ENCODE measurements around the gene ZKSCAN2. TPM values are rescaled to one million over a fixed set of nuclear protein-coding genes. Genes with fewer than 3 reads are reported as not detected.

ZKSCAN2 gene
- total and polyA plus RNA-seq, 8 donors = 0.45 to 5.3 (median 0.92) TPM; not detected in 1

DNA sequence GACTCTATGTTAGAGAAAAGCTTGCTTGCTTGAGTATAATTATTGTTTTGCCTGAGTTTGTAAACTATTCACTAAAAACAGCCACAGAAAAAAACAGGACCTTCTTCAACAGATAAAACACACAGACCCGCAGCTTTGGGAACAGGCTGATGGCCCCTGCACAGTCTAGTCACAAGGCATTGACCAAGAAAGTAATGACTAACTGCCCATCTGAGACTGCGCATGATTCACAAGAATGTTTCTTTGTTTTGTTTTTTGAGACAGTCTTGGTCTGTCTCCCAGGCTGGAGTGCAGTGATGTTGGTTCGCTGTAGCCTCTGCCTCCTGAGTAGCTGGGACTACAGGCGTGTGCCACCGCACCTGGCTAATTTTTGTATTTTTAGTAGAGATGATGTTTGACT, 2.8 kb upstream of the ZKSCAN2 start:
- Histone ChIP-seq H3K4me1 (peaks cover 11 to 39% (median 32%) of the 10 kb centered on the region in 4 donors), H3K27ac (no peak overlapping the region), H3K4me3 (no peak overlapping the region), H3K36me3 (peaks cover 0 to 16% (median 13%) of the 10 kb centered on the region in 4 donors), H3K27me3 (no peaks in the 10 kb centered on the region), H3K9me3 (no peaks in the 10 kb centered on the region)
- intact Hi-C loops (cut with DNase I; ENCODE audit: low total_unique reads) = no loop called here
- TF ChIP-seq POLR2AphosphoS5 (IDR thresholded peaks at IDR 0.05) (no peak), POLR2A (IDR thresholded peaks at IDR 0.05) (no peak), EP300 (IDR thresholded peaks at IDR 0.05) (no peak)
- TF ChIP-seq, protein P1, sequence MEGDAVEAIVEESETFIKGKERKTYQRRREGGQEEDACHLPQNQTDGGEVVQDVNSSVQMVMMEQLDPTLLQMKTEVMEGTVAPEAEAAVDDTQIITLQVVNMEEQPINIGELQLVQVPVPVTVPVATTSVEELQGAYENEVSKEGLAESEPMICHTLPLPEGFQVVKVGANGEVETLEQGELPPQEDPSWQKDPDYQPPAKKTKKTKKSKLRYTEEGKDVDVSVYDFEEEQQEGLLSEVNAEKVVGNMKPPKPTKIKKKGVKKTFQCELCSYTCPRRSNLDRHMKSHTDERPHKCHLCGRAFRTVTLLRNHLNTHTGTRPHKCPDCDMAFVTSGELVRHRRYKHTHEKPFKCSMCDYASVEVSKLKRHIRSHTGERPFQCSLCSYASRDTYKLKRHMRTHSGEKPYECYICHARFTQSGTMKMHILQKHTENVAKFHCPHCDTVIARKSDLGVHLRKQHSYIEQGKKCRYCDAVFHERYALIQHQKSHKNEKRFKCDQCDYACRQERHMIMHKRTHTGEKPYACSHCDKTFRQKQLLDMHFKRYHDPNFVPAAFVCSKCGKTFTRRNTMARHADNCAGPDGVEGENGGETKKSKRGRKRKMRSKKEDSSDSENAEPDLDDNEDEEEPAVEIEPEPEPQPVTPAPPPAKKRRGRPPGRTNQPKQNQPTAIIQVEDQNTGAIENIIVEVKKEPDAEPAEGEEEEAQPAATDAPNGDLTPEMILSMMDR (IDR thresholded peaks at IDR 0.05) = no peak
- no peak for DNase-seq
- WGBS, 5 donors = 76 to 96% (median 87%) methylated on average over 5 of the region's 5 CpGs

DNA sequence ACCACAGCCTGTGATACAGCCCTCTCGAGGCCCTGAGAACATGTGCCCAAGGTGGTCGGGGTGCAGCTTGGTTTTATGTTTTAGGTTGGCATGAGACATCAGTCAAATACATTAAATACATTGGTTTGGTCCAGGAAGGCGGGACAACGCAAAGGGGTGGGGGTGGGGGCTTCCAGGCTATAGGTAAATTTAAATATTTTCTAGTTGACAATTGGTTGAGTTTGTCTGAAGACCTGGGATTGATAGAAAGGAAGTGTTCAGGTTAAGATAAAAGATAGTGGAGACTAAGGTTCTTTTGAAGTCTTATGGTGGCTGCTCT, 1.2 kb upstream of the ZKSCAN2 start:
- Histone ChIP-seq H3K4me3 (peak overlapping the region; percentile 75 to 84 (median 76)), H3K4me1 (peaks cover 11 to 44% (median 36%) of the 10 kb centered on the region in 4 donors), H3K27me3 (no peaks in the 10 kb centered on the region), H3K36me3 (peaks cover 0 to 26% (median 24%) of the 10 kb centered on the region in 4 donors), H3K27ac (peak overlapping the region in 3 of 5 donors; percentile 95 to 99 (median 96)), H3K9me3 (no peaks in the 10 kb centered on the region)
- TF ChIP-seq, protein P1 (IDR thresholded peaks at IDR 0.05) = no peak
- TF ChIP-seq POLR2AphosphoS5 (IDR thresholded peaks at IDR 0.05) (no peak), POLR2A (IDR thresholded peaks at IDR 0.05) (no peak), EP300 (IDR thresholded peaks at IDR 0.05) (no peak)
- intact Hi-C loops (cut with DNase I; ENCODE audit: low total_unique reads) = no loop called here
- no peak for DNase-seq
- WGBS, 5 donors = 33 to 51% (median 36%) methylated on average over 4 of the region's 4 CpGs

DNA sequence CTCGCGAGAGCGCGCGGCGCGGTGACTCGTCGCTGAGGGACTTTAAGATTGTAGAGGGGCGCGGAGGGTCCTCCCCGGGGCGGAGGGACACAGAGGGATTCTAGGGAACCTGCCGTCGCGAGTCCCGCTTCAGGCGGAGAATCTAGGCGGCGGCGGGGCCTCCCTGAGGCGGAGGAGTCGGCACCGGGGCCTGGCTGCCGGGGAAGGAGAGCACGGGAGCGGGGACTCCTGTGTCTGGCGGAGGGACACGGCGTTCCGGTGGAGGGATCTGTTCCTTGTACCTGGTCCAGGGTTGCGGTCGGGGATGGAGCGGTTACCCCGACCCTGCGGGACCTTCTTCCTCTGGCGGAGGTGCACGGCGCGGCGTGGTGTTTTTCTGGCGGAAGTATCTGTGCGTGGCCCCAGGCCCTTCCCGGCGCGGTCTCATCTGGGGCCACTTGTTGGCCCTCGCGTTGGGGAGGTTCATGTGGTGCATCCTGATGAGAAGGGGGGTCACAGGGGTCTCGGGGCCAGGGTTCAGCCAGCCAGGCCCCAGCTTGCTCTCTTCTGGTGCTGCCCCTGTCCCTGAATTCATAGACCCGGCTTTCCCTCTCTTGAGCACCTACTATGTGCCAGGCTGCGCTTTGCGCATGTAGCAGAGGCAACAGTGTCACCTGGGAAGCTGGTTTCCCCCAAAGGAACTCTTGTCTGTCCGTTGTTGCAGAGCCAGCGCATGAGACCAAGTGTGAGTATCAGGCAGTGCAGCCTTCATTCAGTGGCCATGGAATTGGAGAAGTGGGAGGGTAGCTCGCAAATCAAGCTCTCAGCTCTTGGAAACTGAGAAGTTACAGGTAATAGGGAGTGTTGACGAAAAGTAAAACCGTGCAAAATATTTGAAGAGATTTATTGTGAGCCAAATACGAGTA, 563 bp upstream of the ZKSCAN2 start:
- intact Hi-C loops (cut with DNase I; ENCODE audit: low total_unique reads) = no loop called here
- H3K4me3 ChIP-seq = peak overlapping the region; percentile 75 to 84 (median 76)
- H3K36me3 ChIP-seq = peaks cover 0 to 27% (median 27%) of the 10 kb centered on the region in 4 donors
- H3K27ac ChIP-seq = peak overlapping the region; percentile 95 to 100 (median 98)
- peak; percentile 82 to 93 for DNase-seq
- H3K4me1 ChIP-seq = peaks cover 11 to 44% (median 36%) of the 10 kb centered on the region in 4 donors
- no peaks in the 10 kb centered on the region for H3K27me3 ChIP-seq
- TF ChIP-seq POLR2A (IDR thresholded peaks at IDR 0.05) (no peak), EP300 (IDR thresholded peaks at IDR 0.05) (no peak), POLR2AphosphoS5 (IDR thresholded peaks at IDR 0.05) (peak in 2 of 3 donors; percentile 52 to 65)
- TF ChIP-seq, protein P1 (IDR thresholded peaks at IDR 0.05) = no peak
- H3K9me3 ChIP-seq = no peaks in the 10 kb centered on the region
- 3 to 8% (median 4%) methylated on average over 23 to 58 of the region's 58 CpGs for WGBS, 5 donors

DNA sequence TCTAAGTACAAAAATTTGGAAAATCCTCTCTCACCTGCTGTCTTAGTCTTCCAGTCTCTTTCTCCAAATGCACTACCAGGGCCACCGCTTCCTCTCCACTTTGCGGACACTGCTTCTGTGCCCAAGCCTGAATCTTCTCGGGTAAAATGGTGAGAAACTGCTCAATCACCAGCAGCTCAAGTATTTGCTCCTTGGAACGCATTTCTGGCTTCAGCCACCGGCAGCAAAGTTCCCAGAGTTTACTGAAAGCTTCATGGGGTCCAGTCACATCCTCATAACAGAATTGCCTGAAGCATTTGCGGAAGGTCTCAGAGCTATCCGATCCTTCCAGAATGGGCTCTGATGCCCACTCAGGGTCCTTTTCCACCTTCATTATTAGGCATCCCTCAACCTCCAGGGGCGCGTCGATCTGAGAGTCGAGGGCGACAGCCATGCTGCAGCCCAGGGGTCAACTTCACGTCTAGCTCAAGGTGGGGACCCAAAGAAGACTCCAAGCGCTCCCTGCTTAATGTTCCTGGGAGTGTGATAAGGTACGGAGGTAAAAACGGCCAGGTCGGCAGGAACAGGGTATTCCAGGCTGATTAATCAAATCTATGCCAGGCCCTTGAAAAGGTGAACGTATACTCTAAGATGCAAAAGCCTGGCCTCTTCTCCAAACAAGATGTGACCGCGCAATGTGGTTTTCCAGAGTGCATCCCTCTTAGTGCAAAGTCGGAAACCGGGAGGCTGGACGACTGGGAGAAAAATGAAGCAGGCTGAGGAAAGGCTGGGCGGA, 763 bp downstream of the ZKSCAN2 start:
- peak overlapping the region; percentile 95 to 100 (median 98) for H3K27ac ChIP-seq
- WGBS, 5 donors = 2 to 5% (median 2%) methylated on average over 17 to 24 of the region's 24 CpGs
- H3K4me1 ChIP-seq = peaks cover 11 to 44% (median 36%) of the 10 kb centered on the region in 4 donors
- DNase-seq = peak in 1 of 2 donors; percentile 50
- intact Hi-C loops (cut with DNase I; ENCODE audit: low total_unique reads) = no loop called here
- TF ChIP-seq EP300 (IDR thresholded peaks at IDR 0.05) (no peak), POLR2A (IDR thresholded peaks at IDR 0.05) (no peak), POLR2AphosphoS5 (IDR thresholded peaks at IDR 0.05) (no peak)
- TF ChIP-seq, protein P1 (IDR thresholded peaks at IDR 0.05) = no peak
- no peaks in the 10 kb centered on the region for H3K9me3 ChIP-seq
- peaks cover 11 to 34% (median 33%) of the 10 kb centered on the region in 4 donors for H3K36me3 ChIP-seq
- H3K27me3 ChIP-seq = no peaks in the 10 kb centered on the region
- H3K4me3 ChIP-seq = peak overlapping the region; percentile 75 to 84 (median 76)

Measured in stomach (tissue), 9 donors.